HG03108 (cell line): Measurements from ENCODE around the gene DIPK1B.

Source experiments
- ATAC-seq: cut with Tn5 transposase; IDR thresholded peaks from one replicate; pipeline ENCODE4 v1.9.1; 2021; ENCODE audit warnings: moderate library complexity; ENCODE audit not compliant: unreplicated experiment

The DIPK1B gene

DNA sequence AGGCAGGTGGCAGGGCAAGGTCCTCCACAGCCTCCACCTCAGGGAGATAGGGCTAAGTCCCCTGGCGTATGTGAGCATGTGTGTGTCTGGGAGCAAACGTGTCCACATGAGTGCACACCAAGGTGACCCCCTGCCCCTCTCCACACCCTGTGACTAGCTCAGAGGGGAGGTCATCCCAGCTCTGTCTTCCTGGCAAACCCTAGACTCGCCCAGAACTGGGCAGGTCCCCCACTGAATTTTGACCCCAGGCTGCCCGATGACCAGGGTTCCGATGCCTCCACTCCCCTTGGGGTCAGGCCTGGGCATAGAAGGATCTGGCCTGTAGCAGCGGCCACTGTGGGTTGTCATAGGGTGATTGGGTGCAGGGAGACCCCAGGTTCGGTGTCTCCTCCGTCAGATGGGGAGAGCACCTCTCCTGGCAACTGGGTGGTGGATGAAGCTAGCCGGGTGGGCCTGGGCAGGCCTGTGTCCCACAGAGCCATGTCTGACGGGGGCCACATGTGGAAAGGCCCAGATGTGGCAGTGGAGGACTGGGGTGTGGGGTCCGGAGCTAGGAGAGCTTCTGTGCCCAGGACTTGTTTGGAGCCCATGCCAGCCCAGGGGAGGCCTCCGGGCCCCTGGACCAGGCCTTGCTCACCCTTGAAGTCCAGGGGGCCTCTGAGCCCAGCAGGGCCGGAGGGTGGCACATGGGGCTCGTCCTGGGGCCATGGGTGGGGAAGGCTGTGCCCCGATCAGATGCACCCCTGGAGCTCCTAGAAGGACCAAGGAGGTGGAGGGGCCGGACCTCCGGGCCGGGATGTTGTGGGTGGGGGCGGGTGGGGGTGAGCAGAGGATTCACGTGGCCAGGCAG lies 6.2 kb downstream of the DIPK1B start:
- ATAC-seq = no peak

DNA sequence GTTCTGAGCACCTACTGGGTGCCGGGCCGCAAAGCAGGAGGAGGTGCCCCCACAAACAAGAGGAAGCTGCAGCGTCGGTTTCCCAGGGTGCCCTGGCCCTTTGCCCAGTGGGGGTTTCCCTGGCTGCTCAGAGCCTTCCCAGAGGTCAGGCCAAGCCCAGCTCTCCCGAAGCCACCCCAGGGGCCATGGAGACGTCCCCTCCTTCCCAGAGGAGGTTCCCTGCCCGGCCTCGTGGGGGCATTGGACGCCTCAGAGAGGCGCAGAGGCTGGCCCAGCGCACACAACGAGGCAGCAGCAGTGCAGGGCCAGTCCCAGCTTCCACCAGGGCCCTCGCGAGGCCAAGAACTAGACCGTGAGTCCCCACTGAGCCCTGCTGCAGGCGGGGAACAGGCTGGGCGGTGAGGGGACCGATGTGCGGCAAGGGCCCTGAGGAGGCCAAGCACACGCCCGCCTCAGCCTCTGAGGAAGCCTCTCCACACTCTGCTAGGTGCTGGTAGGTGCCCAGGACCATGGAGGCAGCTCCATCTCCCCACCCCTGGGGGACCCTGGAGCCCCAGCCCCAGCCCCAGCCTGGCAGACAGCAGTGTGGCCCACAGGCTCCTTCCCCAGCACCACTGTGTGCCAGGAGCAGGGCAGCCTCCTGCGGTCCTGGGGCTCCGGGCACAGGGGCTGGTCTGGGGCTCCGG lies 7.0 kb downstream of the DIPK1B start:
- ATAC-seq = no peak

DNA sequence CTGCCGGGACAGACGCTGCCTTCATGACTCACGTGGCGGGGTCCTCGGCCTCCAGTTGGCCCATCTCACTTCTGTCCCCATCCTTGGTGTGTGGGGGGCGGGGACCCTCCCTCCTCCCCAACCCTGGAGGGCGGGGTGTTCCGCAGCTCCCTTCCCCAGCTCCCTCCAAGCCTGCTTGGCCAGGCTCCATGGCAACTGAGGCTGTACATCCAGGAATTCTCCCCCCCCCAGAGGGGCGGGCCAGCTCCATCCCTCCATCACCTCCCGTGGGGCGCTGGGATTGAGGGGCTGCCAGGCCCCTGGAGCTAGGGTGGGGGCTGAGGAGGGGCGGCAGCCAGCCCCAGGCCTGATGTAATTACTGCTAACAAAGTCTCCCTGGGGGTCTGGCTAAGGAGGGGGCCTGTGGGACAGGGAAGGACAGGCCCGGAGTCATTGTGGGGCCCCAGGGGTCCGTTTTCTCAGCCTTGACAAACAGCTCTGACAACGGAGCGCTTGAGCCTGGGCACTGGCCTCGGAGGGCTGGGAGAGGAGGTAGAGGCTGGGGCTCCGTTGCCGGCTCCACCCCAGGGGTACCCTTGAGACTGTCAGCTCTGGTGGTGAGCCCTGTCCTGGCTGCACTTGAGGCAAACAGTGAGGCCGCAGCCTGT lies 8.0 kb downstream of the DIPK1B start:
- no peak for ATAC-seq

DNA sequence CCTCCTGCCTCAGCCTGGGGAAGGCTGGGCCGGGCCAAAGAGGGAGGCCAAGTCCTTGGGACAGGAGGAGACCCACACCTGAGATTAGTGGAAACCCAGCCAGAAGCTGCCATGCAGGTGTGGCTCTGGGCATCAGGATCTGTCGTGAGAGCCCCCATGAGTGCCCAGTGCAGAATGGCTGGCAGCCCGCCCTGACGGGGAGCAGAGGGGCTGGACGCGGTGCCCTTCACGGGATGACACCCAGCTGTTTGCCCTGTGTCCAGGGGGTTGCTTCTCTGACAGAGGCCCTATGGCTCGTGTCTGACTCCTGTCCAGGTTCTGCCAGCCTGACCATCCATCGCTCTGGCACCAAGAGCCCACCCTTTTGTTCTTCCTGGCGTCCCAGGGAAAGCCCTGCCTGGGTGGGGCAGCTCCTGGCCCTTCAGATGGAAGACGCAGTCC lies 8.5 kb downstream of the DIPK1B start:
- ATAC-seq = no peak

DNA sequence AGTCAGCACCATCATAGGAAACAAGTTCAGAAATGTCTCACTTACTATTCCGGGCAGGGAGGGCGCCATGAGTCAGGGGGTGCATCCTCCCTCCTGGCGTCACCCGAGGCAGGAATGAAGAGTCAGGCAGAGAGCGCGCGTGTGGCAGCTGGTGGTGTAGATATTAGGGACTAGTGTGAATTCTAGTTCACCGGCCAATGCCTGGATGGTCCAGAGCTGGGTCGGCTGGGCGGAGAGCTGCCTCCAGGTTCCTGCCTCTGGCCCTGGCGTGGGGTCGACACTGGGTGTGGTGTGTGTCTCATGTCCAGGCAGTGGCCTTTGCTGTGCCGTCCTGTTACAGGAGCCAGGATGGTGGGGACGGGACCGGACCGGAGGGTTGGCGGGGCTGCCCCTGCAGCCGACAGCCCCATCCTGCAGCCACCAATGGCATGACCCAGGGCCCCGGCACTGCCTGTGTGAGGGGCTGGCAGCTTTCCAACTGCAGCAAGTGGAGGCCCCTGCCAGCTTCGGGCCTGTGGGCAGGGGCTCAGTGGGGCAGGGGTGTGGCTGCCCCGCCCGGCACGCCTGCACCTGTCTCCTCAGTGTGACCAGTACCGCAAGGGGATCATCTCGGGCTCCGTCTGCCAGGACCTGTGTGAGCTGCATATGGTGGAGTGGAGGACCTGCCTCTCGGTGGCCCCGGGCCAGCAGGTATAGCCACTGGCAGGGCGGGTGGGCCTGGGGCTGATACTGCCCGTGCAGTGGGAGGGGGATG lies 9.1 kb downstream of the DIPK1B start:
- no peak for ATAC-seq

DNA sequence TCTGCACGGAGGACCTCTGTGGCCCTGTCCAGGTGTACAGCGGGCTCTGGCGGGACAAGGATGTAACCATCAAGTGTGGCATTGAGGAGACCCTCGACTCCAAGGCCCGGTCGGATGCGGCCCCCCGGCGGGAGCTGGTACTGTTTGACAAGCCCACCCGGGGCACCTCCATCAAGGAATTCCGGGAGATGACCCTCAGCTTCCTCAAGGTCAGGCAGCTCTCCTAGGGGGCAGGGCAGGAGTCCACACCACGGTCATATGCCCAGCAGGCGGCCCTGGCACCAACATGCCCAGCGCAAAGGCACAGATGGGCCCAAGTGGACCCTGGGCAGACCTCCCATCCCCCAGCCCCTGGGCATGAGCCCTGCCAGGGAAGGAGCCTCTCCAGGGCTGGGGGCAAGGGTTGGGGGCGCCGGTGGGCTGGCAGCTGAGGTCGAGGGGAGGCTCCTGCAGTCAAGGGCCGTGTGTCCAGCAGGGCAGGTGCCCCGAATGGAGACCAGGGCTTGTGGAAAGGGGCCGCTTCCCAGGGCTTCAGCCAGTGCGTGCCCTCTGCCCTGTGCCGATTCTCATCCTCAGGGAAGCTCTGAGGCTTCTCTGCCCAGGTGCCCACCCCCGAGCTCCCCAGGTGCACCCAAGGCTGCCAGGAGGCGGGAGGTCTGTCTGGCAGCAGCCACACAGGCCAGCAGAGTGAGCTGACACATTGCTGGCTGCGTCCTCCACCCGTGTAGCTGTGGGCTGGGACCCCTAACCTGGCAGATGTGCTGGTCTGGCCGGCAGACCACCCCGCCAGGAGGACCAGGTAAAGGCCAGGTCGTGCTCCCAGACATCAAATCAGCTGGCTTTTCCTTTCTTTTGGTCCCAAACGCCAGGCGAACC lies 10.0 kb downstream of the DIPK1B start:
- no peak for ATAC-seq

DNA sequence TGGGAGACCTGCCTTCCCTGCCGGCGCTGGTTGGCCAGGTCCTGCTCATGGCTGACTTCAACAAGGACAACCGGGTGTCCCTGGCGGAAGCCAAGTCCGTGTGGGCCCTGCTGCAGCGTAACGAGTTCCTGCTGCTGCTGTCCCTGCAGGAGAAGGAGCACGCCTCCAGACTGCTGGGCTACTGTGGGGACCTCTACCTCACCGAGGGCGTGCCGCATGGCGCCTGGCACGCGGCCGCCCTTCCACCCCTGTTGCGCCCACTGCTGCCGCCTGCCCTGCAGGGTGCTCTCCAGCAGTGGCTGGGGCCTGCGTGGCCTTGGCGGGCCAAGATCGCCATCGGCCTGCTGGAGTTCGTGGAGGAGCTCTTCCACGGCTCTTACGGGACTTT lies 10.6 kb downstream of the DIPK1B start:
- ATAC-seq = no peak

DNA sequence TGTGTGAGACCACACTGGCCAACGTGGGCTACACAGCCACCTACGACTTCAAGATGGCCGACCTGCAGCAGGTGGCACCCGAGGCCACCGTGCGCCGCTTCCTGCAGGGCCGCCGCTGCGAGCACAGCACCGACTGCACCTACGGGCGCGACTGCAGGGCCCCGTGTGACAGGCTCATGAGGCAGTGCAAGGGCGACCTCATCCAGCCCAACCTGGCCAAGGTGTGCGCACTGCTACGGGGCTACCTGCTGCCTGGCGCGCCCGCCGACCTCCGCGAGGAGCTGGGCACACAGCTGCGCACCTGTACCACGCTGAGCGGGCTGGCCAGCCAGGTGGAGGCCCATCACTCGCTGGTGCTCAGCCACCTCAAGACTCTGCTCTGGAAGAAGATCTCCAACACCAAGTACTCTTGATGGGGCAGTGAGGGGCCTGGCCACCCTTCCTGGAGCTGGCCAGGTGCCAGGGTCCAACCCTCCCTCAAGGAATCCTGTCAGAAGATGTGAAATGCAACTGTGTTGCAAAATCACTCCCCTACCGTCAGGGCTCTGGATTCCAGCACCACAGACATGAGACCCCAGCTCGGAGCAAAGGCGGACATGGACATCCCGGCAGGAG lies 11.1 kb downstream of the DIPK1B start:
- no peak for ATAC-seq

DNA sequence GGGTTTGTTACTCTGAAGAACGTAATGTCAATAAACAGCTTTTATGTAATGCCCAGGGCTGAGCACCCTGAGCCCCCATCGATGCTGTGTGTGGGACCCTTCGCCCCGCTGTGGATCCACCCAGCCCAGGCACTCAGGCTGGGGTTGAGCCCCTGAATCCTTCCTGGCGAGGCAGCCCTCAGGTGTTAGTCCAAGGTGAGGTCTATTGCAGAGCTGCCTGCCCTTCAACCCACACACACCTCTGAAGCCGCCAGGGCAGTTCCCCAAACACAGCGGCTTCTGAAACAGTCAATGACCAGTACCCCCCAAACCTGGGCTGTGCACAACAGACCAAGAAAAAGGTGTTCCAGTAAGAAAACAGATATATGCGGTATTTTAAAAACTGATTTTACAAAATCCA lies 11.6 kb downstream of the DIPK1B start:
- no peak for ATAC-seq

DNA sequence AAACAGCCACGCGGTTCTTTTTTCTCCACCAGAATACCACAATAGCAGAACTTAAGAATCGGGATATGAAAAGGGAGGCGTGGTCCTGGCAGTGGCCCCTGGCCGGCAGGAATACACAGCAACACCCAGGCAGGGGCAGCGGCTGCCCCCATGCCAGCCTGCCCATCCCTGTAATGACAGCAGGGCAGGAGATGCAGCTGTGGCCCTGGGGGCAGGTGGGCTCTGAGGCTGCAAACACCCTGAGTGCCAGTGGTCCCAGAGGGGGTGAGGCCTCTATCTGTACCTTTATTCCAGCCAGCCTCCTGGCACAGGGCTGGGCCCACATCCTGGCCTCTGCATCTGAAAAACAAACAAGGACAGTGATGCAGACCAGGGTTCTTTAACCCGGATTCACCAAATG lies 12.4 kb downstream of the DIPK1B start:
- no peak for ATAC-seq

DNA sequence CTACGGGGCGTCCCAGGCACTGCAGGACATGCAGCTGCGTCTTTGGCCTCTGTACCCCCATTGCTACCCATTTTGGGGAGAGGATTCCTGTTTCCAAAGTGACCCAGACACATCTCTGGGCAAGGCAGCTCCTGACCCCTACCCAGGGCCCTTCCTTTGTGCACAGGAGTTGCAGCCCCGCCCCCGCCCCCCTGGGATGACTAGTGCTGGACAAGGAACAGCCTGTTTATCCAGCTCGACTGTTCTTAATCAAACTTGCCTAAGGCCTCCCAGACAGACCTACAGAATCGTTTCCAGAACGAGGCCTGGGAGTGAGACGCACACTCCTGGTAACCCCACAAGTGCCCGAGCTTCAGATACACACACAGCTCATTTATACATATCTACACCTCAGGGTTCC lies 13.2 kb downstream of the DIPK1B start:
- ATAC-seq = no peak

DNA sequence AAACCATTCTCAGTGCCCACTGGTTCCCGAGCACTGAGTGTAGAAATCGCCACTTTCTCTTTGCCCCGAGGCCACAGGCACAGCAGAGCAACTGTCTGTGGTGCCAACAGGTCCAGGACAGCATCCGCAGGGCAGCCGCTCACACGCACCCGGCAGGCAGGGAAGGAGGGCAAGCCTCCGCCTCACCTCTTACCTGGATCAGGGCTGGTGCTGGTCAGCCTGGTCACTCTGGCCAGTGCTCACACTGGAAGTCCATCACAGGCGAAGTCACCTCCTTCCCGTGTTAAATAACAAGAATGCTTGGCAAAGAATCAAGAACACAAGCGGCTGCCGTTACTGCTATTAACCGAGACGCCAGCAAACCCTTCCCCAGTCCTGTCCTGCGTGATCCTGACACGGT lies 13.7 kb downstream of the DIPK1B start:
- no peak for ATAC-seq

DNA sequence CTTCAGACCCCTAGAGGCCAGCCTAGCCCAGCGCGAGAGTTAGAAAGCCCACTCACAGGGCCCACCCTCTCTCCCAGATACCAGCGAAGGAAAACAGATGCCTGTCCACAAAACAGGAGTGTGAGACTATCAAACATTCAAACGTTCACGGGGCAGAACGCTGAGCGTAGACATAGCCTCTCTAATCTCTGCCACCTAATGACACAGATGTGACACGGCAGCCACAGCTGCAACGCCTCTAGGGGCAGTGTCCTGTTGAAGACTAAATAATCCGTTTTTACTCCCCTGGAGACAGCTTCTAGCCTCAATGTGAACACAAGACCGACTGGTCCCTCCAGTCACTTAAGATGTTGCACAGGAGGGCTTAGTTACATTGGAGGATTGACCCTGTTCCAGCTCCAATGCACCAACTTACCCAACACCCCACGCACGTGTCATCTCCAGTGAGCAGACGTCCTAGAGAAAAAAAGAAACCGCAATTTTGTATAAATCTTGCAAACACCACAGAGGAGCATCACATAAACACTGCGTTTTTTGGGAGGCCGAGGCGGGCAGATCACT lies 14.3 kb downstream of the DIPK1B start:
- ATAC-seq = no peak

DNA sequence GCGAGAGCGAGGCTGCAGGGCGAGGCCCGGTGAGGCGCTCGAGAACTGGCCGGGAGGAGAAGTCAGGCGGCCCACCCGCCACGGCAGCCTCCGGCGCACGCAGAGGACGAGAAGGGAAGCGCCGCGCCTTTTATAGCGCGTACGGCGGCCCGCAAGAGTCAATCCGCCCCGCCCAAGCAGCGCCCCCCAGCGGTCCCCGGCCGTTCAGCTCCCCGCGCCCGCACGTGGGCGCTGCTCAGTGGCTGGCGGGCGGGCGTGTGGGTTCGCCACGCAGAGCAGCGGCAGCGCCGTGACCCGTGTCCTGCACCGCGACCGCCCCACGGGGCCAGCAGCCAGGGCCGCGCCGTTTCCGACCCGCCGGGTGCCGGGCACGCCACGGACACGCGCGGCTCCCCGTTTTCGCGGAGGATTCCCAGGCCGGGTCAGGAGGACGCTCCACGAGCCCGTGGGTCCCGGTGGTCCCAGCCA lies 15.7 kb downstream of the DIPK1B start:
- ATAC-seq = peak; percentile 59

DNA sequence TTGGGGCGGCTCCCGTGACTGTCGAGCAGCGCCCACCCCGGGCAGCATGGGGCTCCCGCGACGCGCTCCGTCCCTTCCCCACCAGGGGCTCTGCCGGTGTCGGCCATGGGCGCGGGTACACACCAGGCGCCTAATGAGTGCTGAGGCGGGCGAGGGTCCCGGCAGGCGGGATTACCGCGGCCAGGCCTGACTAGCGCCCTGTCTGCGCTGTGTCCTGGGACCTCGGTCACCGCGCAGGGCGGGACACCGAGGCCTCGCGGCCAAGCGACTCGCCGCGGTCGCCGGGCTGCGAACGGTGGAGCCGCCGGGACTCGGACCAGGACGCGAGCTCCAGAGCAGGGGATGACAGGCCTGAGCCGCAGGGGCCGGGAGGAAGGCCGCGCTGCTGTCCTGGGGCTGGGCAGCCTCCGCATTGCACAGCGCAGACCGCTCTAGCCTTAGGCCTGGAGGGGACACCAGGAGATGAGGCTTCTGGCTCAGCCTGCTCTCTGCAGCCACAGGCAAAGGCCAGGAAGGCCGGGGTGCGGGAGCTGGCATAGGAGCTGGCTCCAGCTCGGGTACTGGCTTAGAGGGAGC lies 16.3 kb downstream of the DIPK1B start:
- ATAC-seq = peak; percentile 25

DNA sequence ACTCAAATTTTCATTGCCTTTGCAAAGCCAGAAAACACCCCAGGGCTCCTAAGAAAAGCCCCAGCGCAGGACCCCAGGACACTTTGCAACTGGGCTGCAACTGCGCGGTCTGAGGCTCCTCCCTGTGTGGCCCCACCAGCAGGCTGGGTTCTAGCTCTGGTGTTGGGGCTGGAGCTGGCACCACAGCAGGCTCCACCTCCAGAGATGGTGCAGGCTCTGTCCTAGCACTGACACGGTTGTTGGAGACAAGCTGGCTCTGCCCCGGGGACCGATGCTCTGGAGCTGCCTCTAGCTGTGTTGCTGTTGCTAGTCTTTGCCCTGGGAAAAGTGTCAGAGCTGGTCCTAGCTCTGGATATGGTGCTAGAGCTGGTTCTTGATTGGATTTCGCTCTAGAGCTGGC lies 16.8 kb downstream of the DIPK1B start:
- no peak for ATAC-seq

DNA sequence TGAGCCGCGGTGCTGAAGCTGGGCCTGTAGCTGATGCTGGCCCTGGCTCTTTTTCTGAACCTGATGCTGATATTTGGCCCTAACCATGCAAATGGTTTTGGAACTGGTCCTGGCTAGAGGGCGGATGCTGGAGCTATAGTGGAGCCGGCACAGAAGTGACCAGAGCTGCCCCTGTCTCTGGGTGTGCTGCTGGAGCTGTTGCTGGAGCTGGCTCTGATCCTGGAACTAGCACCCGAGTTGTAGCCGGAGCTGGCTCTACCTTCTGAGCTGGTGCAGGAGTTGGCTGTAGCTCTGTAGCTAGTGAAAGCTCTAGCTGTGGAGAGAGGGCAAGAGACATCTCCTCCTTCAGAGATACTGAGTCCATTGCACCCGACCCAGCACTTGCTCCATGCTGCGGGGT lies 17.6 kb downstream of the DIPK1B start:
- no peak for ATAC-seq

DNA sequence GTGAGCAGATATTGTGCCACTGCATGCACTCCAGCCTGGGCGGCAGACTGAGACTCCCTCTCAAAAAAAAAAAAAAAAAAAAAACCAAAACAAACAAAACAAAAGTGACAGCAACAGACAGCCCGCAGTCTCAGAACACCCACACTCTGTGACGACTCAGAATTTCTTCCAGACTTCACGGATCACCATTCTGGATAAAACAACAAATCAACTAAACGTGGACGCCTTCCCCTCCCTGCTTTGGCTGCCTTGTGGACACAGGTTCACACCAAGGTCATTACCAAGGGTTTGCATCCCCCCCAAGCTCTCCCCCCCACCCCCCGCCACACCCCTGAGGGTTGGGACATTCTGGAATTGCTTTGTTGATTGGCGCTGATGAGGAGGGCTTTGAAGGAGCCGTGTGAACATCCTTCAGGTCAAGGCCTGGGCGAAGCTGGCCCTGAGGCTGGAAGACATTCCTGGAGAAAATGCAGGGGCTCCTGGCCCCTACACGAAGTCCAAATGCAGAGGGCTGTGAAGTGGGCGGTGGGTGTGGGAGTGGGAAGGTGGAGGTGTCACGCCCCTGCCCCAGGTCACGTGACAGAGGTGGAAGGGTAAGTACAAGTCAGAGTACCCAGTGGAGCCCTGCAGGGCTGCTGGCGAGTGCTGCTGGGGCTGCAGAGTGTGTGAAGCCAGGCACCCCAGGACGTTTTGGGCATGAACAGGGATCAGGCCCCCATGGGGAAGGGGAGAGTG lies 20.2 kb downstream of the DIPK1B start:
- no peak for ATAC-seq
